IPS-15b (cell line): Measurements from ENCODE around the gene IQCB1.

Experiments used
- H3K27me3 ChIP-seq: one replicate; pipeline ENCODE4 v1.6.1; 2013; ENCODE audit warnings: low read length; ENCODE audit not compliant: control insufficient read depth, insufficient read depth
- H3K36me3 ChIP-seq: one replicate; pipeline ENCODE4 v1.6.1; 2013; ENCODE audit warnings: low read length; ENCODE audit not compliant: control insufficient read depth, insufficient read depth
- H3K4me1 ChIP-seq: one replicate; pipeline ENCODE4 v1.6.1; 2013; ENCODE audit warnings: mild to moderate bottlenecking, low read length; ENCODE audit not compliant: control insufficient read depth, insufficient read depth
- H3K4me3 ChIP-seq: one replicate; pipeline ENCODE4 v1.5.1; 2013; ENCODE audit warnings: low read depth, low read length
- H3K9ac ChIP-seq: one replicate; pipeline ENCODE4 v1.6.1; 2013; ENCODE audit warnings: low read depth, mild to moderate bottlenecking, low read length
- H3K9me3 ChIP-seq: one replicate; pipeline ENCODE4 v1.6.1; 2013; ENCODE audit warnings: mild to moderate bottlenecking, low read length; ENCODE audit not compliant: control insufficient read depth, insufficient read depth

IQCB1 gene

GRCh38 chr3:121737644-121738043 lies 97.2 kb downstream of the IQCB1 start:
- no peaks in the 10 kb centered on the region for H3K4me1 ChIP-seq
- H3K36me3 ChIP-seq = no peaks in the 10 kb centered on the region
- no peak overlapping the region for H3K4me3 ChIP-seq
- no peak overlapping the region for H3K9ac ChIP-seq
- no peaks in the 10 kb centered on the region for H3K27me3 ChIP-seq
- no peaks in the 10 kb centered on the region for H3K9me3 ChIP-seq

- H3K27me3 ChIP-seq = no peaks in the 10 kb centered on the region
- H3K4me3 ChIP-seq = no peak overlapping the region
- no peaks in the 10 kb centered on the region for H3K9me3 ChIP-seq
These were observed 98.7 kb downstream of the IQCB1 start for GRCh38 chr3:121736112-121736511.

GRCh38 chr3:121735047-121735696 lies 99.7 kb downstream of the IQCB1 start:
- no peaks in the 10 kb centered on the region for H3K36me3 ChIP-seq
- H3K4me1 ChIP-seq = no peaks in the 10 kb centered on the region
- H3K27me3 ChIP-seq = no peaks in the 10 kb centered on the region
- H3K9ac ChIP-seq = no peak overlapping the region
- no peak overlapping the region for H3K4me3 ChIP-seq
- no peaks in the 10 kb centered on the region for H3K9me3 ChIP-seq

More at GRCh38 chr3:121736112-121736511, 98.7 kb downstream of the IQCB1 start:
- no peaks in the 10 kb centered on the region for H3K4me1 ChIP-seq
- no peak overlapping the region for H3K9ac ChIP-seq
- H3K36me3 ChIP-seq = no peaks in the 10 kb centered on the region

- Histone ChIP-seq H3K36me3 (no peaks in the 10 kb centered on the region), H3K4me3 (no peak overlapping the region), H3K27me3 (no peaks in the 10 kb centered on the region), H3K9ac (no peak overlapping the region), H3K9me3 (no peaks in the 10 kb centered on the region), H3K4me1 (no peaks in the 10 kb centered on the region)
These were observed 103.7 kb downstream of the IQCB1 start for GRCh38 chr3:121730940-121731687.

GRCh38 chr3:121724130-121724529 lies 110.7 kb downstream of the IQCB1 start:
- peaks cover 14% of the 10 kb centered on the region for H3K36me3 ChIP-seq
- H3K27me3 ChIP-seq = no peaks in the 10 kb centered on the region
- no peaks in the 10 kb centered on the region for H3K9me3 ChIP-seq
- no peak overlapping the region for H3K9ac ChIP-seq
- H3K4me3 ChIP-seq = no peak overlapping the region
- no peaks in the 10 kb centered on the region for H3K4me1 ChIP-seq

GRCh38 chr3:121723485-121723884 lies 111.4 kb downstream of the IQCB1 start:
- H3K4me3 ChIP-seq = no peak overlapping the region
- no peak overlapping the region for H3K9ac ChIP-seq
- H3K36me3 ChIP-seq = peaks cover 14% of the 10 kb centered on the region
- no peaks in the 10 kb centered on the region for H3K27me3 ChIP-seq
- no peaks in the 10 kb centered on the region for H3K9me3 ChIP-seq
- H3K4me1 ChIP-seq = no peaks in the 10 kb centered on the region

GRCh38 chr3:121722411-121722810 lies 112.4 kb downstream of the IQCB1 start:
- H3K36me3 ChIP-seq = peaks cover 19% of the 10 kb centered on the region

GRCh38 chr3:121720163-121720562 lies 114.7 kb downstream of the IQCB1 start:
- Histone ChIP-seq H3K9me3 (no peaks in the 10 kb centered on the region), H3K9ac (no peak overlapping the region), H3K36me3 (peaks cover 20% of the 10 kb centered on the region), H3K27me3 (no peaks in the 10 kb centered on the region), H3K4me1 (no peaks in the 10 kb centered on the region), H3K4me3 (no peak overlapping the region)

More at GRCh38 chr3:121722411-121722810, 112.4 kb downstream of the IQCB1 start:
- no peak overlapping the region for H3K9ac ChIP-seq
- H3K4me3 ChIP-seq = no peak overlapping the region
- H3K9me3 ChIP-seq = no peaks in the 10 kb centered on the region
- no peaks in the 10 kb centered on the region for H3K27me3 ChIP-seq
- H3K4me1 ChIP-seq = no peaks in the 10 kb centered on the region
